ENCODE data around the gene UCP3. TPM values are rescaled to one million over a fixed set of nuclear protein-coding genes. Genes with fewer than 3 reads are reported as not detected.

The UCP3 gene
- total and polyA plus RNA-seq, 4 donors = 0.07 to 1.3 (median 0.34) TPM

- DNase-seq (ENCODE audit: low spot score) = no peak
- no peaks in the 10 kb centered on the region for H3K9me3 ChIP-seq (ENCODE audit: control insufficient read depth in 4 of 4, low read length in 3 of 4)
- no peaks in the 10 kb centered on the region for H3K4me1 ChIP-seq (ENCODE audit: control insufficient read depth in 4 of 4, insufficient read depth in 4 of 4, low read length in 3 of 4)
Observed at GRCh38 chr11:73956876-73957653, 51.8 kb downstream of the UCP3 start.

More at GRCh38 chr11:73956876-73957653, 51.8 kb downstream of the UCP3 start:
- Histone ChIP-seq H3K4me3 (ENCODE audit: low read depth in 1 of 3, low read length in 3 of 3) (no peak overlapping the region), H3K36me3 (ENCODE audit: control insufficient read depth in 4 of 4, insufficient read depth in 3 of 4, low read depth in 1 of 4, low read length in 3 of 4) (no peaks in the 10 kb centered on the region), H3K27ac (ENCODE audit: low read depth in 1 of 2, low read length in 2 of 2) (no peak overlapping the region), H3K27me3 (ENCODE audit: control insufficient read depth in 4 of 4, insufficient read depth in 4 of 4, low read length in 3 of 4) (no peaks in the 10 kb centered on the region), H3K9ac (ENCODE audit: low read depth in 1 of 2, low read length in 2 of 2) (no peak overlapping the region)
- WGBS = 59% methylated on average over 29 of the region's 29 CpGs
- TF ChIP-seq GABPA (IDR thresholded peaks at IDR 0.05 in 1 of 2, conservative IDR thresholded peaks at IDR 0.05 in 1 of 2) (no peak), HNF4G (IDR thresholded peaks at IDR 0.05) (no peak), EGR1 (IDR thresholded peaks at IDR 0.05; ENCODE audit: low read depth in 2 of 2) (no peak), HNF4A (conservative IDR thresholded peaks at IDR 0.05) (no peak), NR2F2 (IDR thresholded peaks at IDR 0.05) (no peak), SP1 (IDR thresholded peaks at IDR 0.05) (no peak), RAD21 (IDR thresholded peaks at IDR 0.05) (no peak), MAX (IDR thresholded peaks at IDR 0.05) (no peak), YY1 (IDR thresholded peaks at IDR 0.05) (no peak), RXRA (IDR thresholded peaks at IDR 0.05) (no peak), FOXA1 (IDR thresholded peaks at IDR 0.05) (no peak)
- TF ChIP-seq, protein P1, sequence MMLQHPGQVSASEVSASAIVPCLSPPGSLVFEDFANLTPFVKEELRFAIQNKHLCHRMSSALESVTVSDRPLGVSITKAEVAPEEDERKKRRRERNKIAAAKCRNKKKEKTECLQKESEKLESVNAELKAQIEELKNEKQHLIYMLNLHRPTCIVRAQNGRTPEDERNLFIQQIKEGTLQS (IDR thresholded peaks at IDR 0.05) = no peak
- TF ChIP-seq, protein P2, sequence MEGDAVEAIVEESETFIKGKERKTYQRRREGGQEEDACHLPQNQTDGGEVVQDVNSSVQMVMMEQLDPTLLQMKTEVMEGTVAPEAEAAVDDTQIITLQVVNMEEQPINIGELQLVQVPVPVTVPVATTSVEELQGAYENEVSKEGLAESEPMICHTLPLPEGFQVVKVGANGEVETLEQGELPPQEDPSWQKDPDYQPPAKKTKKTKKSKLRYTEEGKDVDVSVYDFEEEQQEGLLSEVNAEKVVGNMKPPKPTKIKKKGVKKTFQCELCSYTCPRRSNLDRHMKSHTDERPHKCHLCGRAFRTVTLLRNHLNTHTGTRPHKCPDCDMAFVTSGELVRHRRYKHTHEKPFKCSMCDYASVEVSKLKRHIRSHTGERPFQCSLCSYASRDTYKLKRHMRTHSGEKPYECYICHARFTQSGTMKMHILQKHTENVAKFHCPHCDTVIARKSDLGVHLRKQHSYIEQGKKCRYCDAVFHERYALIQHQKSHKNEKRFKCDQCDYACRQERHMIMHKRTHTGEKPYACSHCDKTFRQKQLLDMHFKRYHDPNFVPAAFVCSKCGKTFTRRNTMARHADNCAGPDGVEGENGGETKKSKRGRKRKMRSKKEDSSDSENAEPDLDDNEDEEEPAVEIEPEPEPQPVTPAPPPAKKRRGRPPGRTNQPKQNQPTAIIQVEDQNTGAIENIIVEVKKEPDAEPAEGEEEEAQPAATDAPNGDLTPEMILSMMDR (IDR thresholded peaks at IDR 0.05; ENCODE audit: low read depth, low read length, missing input control) = no peak
- TF ChIP-seq, protein P3, sequence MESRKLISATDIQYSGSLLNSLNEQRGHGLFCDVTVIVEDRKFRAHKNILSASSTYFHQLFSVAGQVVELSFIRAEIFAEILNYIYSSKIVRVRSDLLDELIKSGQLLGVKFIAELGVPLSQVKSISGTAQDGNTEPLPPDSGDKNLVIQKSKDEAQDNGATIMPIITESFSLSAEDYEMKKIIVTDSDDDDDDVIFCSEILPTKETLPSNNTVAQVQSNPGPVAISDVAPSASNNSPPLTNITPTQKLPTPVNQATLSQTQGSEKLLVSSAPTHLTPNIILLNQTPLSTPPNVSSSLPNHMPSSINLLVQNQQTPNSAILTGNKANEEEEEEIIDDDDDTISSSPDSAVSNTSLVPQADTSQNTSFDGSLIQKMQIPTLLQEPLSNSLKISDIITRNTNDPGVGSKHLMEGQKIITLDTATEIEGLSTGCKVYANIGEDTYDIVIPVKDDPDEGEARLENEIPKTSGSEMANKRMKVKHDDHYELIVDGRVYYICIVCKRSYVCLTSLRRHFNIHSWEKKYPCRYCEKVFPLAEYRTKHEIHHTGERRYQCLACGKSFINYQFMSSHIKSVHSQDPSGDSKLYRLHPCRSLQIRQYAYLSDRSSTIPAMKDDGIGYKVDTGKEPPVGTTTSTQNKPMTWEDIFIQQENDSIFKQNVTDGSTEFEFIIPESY (IDR thresholded peaks at IDR 0.05) = no peak
- TF ChIP-seq, protein P4, sequence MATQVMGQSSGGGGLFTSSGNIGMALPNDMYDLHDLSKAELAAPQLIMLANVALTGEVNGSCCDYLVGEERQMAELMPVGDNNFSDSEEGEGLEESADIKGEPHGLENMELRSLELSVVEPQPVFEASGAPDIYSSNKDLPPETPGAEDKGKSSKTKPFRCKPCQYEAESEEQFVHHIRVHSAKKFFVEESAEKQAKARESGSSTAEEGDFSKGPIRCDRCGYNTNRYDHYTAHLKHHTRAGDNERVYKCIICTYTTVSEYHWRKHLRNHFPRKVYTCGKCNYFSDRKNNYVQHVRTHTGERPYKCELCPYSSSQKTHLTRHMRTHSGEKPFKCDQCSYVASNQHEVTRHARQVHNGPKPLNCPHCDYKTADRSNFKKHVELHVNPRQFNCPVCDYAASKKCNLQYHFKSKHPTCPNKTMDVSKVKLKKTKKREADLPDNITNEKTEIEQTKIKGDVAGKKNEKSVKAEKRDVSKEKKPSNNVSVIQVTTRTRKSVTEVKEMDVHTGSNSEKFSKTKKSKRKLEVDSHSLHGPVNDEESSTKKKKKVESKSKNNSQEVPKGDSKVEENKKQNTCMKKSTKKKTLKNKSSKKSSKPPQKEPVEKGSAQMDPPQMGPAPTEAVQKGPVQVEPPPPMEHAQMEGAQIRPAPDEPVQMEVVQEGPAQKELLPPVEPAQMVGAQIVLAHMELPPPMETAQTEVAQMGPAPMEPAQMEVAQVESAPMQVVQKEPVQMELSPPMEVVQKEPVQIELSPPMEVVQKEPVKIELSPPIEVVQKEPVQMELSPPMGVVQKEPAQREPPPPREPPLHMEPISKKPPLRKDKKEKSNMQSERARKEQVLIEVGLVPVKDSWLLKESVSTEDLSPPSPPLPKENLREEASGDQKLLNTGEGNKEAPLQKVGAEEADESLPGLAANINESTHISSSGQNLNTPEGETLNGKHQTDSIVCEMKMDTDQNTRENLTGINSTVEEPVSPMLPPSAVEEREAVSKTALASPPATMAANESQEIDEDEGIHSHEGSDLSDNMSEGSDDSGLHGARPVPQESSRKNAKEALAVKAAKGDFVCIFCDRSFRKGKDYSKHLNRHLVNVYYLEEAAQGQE (IDR thresholded peaks at IDR 0.05) = no peak
